HepG2 (cell line): ENCODE data around the gene HNRNPC. TPM values are rescaled to one million over a fixed set of nuclear protein-coding genes. Genes with fewer than 3 reads are reported as not detected.

Experiments
- AKAP8 ChIP-seq: sonication (generic); formaldehyde crosslinking; IDR thresholded peaks from 2 replicates; pipeline ENCODE4 v1.5.1; 2020; ENCODE audit warnings: mild to moderate bottlenecking, missing genetic modification reagents
- ERF ChIP-seq: IDR thresholded peaks from 2 replicates; pipeline ENCODE4 v1.6.1; 2018; ENCODE audit warnings: missing biosample characterization, missing genetic modification reagents
- FOXO4 ChIP-seq: sonication (generic); formaldehyde crosslinking; conservative IDR thresholded peaks from 2 replicates; pipeline ENCODE4 v1.8.1; 2023; ENCODE audit warnings: missing genetic modification reagents
- HNF1A ChIP-seq, 2 experiments: sonication (generic) in 1 of 2; formaldehyde crosslinking in 1 of 2; IDR thresholded peaks; 2 replicates each; pipeline versions ENCODE4 v1.4.0 to v1.6.1; 2016 to 2020; ENCODE audit warnings: borderline replicate concordance in 1 of 2, low read depth in 1 of 2, mild to moderate bottlenecking in 1 of 2, missing genetic modification reagents in 1 of 2
- NFE2L2 ChIP-seq: fragments of 150-350 bp; IDR thresholded peaks from 2 replicates; pipeline ENCODE4 v1.6.1; 2014; ENCODE audit warnings: low read length
- RBFOX2 ChIP-seq: fragments of 200-400 bp; formaldehyde crosslinking; IDR thresholded peaks from 2 replicates; pipeline ENCODE4 v1.6.1; 2017; ENCODE audit warnings: low read depth, mild to moderate bottlenecking, low read length
- ZBTB38 ChIP-seq: sonication (generic); formaldehyde crosslinking; IDR thresholded peaks from 2 replicates; pipeline ENCODE4 v1.5.1; 2020; ENCODE audit warnings: mild to moderate bottlenecking, missing genetic modification reagents
- ZFYVE20 ChIP-seq: sonication (generic); formaldehyde crosslinking; IDR thresholded peaks from 2 replicates; pipeline ENCODE4 v1.8.0; 2023; ENCODE audit warnings: low read depth, mild to moderate bottlenecking, moderate library complexity, missing genetic modification reagents, borderline replicate concordance
- ZNF136 ChIP-seq: sonication (generic); formaldehyde crosslinking; IDR thresholded peaks from 2 replicates; pipeline ENCODE4 v1.8.1; 2022; ENCODE audit warnings: low read depth, mild to moderate bottlenecking, moderate library complexity, missing genetic modification reagents
- ZNF20 ChIP-seq: sonication (generic); formaldehyde crosslinking; IDR thresholded peaks from 2 replicates; pipeline ENCODE4 v1.4.0; 2020; ENCODE audit warnings: mild to moderate bottlenecking, moderate library complexity, missing genetic modification reagents
- ZNF687 ChIP-seq: sonication (generic); formaldehyde crosslinking; IDR thresholded peaks from 2 replicates; pipeline ENCODE4 v1.5.1; 2020; ENCODE audit warnings: mild to moderate bottlenecking, missing genetic modification reagents, moderate library complexity
- ZNF703 ChIP-seq: sonication (generic); formaldehyde crosslinking; IDR thresholded peaks from 2 replicates; pipeline ENCODE4 v1.5.1; 2020; ENCODE audit warnings: missing genetic modification reagents, mild to moderate bottlenecking, moderate library complexity, borderline replicate concordance
- ZNF709 ChIP-seq: sonication (generic); formaldehyde crosslinking; IDR thresholded peaks from 2 replicates; pipeline ENCODE4 v1.5.0; 2020; ENCODE audit warnings: mild to moderate bottlenecking, missing genetic modification reagents
- polyA plus RNA-seq, 8 experiments: library from polyadenylated mRNA; depleted of rRNA in 3 of 8; stranded (reverse) in 7 of 8; unstranded in 1 of 8; fragments of >200 nt; fragmentation: Illumina TruSeq in 4 of 8; extraction: Trizol in 4 of 8; gene quantifications; 2 replicates each; pipeline versions ENCODE4 v1.2.1 to v1.2.3, GENCODE V29; 2011 to 2016; ENCODE audit warnings: low read depth in 4 of 8, missing spikeins in 1 of 8, mixed read lengths in 1 of 8; ENCODE audit not compliant: insufficient read depth in 1 of 8
- total RNA-seq, 5 experiments: library from RNA; depleted of rRNA; stranded (reverse); fragments of >200 nt; fragmentation: Illumina TruSeq; extraction: Trizol; gene quantifications; 2 replicates each; pipeline ENCODE4 v1.2.3, GENCODE V29; 2016; ENCODE audit warnings: low read depth in 1 of 5
- TF ChIP-seq, protein P1 (sequence below): sonication (generic); formaldehyde crosslinking; IDR thresholded peaks from 2 replicates; pipeline ENCODE4 v1.8.0; 2022; ENCODE audit warnings: mild to moderate bottlenecking, missing genetic modification reagents
- TF ChIP-seq, protein P2 (sequence below): sonication (generic); formaldehyde crosslinking; IDR thresholded peaks from 2 replicates; pipeline ENCODE4 v1.4.0; 2020; ENCODE audit warnings: missing genetic modification reagents; ENCODE audit errors: not compliant biosample characterization

HNRNPC gene
- total and polyA plus RNA-seq, 2 of the 13 experiments (the other 11 are each of a cell fraction or from before 2014, with no cell fraction given), result 628 to 1,099 TPM

- peak; percentile 12; the same call in 1 of the 2 replicates for TF ChIP-seq HNF1A (IDR thresholded peaks at IDR 0.05; ENCODE audit: low read depth)
- no peak; the same call in 1 of the 2 replicates for TF ChIP-seq HNF1A (CRISPR knock-in tag; IDR thresholded peaks at IDR 0.05; ENCODE audit: borderline replicate concordance)
- TF ChIP-seq ZNF687 (CRISPR knock-in tag), result peak; percentile 92
- 0 out of 2 replicates have a peak, but pooled peaks have one; percentile 4 for TF ChIP-seq FOXO4 (CRISPR knock-in tag)
- TF ChIP-seq ZNF136, result peak; percentile 94; the same call in 1 of the 2 replicates
- TF ChIP-seq ZNF709 (CRISPR knock-in tag), result peak; percentile 86; the same call in 1 of the 2 replicates
- TF ChIP-seq, protein P1, sequence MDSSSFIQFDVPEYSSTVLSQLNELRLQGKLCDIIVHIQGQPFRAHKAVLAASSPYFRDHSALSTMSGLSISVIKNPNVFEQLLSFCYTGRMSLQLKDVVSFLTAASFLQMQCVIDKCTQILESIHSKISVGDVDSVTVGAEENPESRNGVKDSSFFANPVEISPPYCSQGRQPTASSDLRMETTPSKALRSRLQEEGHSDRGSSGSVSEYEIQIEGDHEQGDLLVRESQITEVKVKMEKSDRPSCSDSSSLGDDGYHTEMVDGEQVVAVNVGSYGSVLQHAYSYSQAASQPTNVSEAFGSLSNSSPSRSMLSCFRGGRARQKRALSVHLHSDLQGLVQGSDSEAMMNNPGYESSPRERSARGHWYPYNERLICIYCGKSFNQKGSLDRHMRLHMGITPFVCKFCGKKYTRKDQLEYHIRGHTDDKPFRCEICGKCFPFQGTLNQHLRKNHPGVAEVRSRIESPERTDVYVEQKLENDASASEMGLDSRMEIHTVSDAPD (CRISPR knock-in tag), result 0 out of 2 replicates have a peak, but pooled peaks have one; percentile 69
- TF ChIP-seq ZBTB38, result peak; percentile 52
- peak; percentile 80 for TF ChIP-seq ERF (CRISPR knock-in tag)
- TF ChIP-seq NFE2L2, result no peak
- no peak for TF ChIP-seq ZNF703 (CRISPR knock-in tag)
- TF ChIP-seq, protein P2, sequence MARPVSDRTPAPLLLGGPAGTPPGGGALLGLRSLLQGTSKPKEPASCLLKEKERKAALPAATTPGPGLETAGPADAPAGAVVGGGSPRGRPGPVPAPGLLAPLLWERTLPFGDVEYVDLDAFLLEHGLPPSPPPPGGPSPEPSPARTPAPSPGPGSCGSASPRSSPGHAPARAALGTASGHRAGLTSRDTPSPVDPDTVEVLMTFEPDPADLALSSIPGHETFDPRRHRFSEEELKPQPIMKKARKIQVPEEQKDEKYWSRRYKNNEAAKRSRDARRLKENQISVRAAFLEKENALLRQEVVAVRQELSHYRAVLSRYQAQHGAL, result peak; percentile 94
- no peak for TF ChIP-seq ZFYVE20 (CRISPR knock-in tag)
- peak; percentile 91 for TF ChIP-seq RBFOX2
- TF ChIP-seq AKAP8 (CRISPR knock-in tag), result peak; percentile 45; the same call in 1 of the 2 replicates
- 0 out of 2 replicates have a peak, but pooled peaks have one; percentile 5 for TF ChIP-seq ZNF20
These were observed at the start of gene HNRNPC (continued) for GRCh38 chr14:21269252-21270046.
